OCI-LY3 (cell line): ENCODE measurements around the gene SDK2.

Experiments used
- CTCF ChIP-seq: fragments of 200-600, 300-600 bp; sonication (generic); IDR thresholded peaks from 2 replicates; pipeline ENCODE4 v1.5.1; 2014; ENCODE audit warnings: antibody characterized with exemption, low read length, low read depth
- EZH2phosphoT487 ChIP-seq: fragments of 200-600 bp; shearing (Covaris generic); IDR thresholded peaks from 2 replicates; pipeline ENCODE4 v1.6.1; 2018; ENCODE audit warnings: antibody characterized with exemption, mixed run types, low read depth

- TF ChIP-seq CTCF (no peak), EZH2phosphoT487 (no peak)
Observed at GRCh38 chr17:73588891-73589290, 55.4 kb downstream of the SDK2 start.
